ENCODE data around the gene NRP2.

- TF ChIP-seq CTCF (conservative IDR thresholded peaks at IDR 0.05 in 1 of 2, IDR thresholded peaks at IDR 0.05 in 1 of 2; ENCODE audit: extremely low read depth in 1 of 2, insufficient read depth in 1 of 2, low read depth in 1 of 2, low read length in 2 of 2), result no peak
- no peak for TF ChIP-seq EZH2 (IDR thresholded peaks at IDR 0.05; ENCODE audit: borderline replicate concordance, low read length)
Measured at GRCh38 chr2:205739620-205740019, 57.3 kb downstream of the NRP2 start.

All from mammary epithelial cell (primary cell).